ENCODE results near the gene FBXO5.

FBXO5 gene

DNA sequence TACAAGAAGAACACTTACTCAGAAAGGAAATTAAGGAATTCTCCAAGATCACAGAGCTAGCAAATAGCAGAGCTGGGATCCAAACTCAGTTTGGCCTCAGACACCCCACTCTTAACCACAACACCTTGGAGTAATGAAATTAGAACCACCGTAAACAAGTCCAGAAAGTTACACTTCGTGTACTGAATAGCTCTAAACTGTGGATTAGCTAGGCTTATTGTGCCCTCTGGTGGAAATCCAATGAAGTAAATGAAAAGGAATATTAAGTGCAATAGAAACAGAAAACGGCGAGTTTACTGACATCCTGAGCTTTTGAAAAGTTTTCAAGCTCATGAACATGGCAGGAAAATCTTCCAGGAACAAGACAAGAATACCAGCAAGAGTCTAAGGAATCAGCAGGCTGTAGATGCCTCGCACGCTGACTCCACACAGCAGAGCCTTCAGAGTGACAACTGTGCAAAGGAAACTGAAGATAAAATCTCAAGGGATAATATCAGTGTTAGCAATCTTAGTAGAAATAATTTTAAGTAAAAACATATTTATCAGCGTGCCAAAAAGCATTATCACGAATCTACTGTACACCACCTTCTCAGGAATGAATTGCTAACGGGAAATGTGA lies 34.6 kb downstream of the FBXO5 start:
- DNase-seq = no peak

DNA sequence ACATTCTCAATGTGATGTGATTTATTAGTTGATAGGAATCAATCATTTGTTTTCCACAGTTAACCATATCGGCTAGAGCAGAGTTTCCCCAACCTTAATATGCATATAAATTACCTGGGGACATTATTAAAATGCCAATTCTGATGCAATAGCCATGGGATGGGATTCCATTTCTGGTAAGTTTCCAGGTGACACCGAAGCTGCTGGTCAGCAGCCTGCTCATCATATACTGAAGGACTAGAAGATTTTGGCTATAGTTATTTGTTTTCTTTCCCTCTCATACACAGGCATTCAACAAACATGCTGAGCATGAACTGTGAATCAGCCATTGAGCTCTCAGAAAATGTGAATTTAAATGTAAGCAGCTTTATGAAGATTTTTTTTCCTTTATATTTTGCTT lies 35.8 kb downstream of the FBXO5 start:
- no peak for DNase-seq

DNA sequence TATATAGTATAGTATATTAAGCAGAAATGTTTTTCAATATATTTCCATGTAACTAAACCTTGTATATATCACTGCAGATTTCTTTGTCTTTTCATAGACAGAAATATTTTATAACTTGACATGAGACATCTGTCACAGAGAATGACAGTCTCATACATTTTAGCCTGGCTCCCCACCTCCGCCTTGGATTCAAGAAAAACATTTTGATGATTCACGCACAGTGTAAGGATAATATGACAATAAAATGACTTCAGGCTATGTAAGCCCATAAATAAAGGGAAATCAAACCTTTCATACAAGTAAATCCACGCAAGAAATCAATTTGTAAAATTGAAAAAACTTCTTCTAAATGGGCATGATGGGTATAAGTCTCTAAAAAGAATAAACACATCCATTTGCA lies 36.4 kb downstream of the FBXO5 start:
- DNase-seq = no peak

DNA sequence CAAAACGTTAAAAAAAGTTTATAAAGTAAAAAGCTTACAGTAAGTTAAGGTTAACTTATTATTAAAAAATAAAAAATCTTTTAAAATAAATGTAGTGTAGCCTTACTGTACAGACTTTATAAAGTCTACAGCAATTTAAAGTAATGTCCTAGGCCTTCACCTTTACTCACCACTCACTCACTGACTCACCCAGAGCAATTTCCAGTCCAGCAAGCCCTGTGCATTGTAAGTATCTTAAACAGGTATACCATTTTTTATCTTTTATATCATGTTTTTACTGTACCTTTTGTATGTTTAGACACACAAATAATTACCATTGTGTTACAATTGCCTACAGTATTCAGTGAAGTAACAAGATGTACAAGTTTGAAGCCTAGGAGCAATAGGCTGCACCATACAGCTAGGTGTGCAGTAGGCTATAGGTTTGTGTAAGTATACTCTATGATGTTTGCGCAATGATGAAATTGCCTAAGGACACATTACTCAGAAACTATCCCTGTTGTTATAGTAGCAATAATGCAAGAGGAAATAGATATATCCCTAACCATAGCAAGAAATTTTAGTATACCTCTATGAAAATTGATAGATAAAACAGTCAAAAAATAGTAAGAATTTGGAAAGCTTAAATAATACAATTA lies 39.5 kb downstream of the FBXO5 start:
- no peak for DNase-seq

DNA sequence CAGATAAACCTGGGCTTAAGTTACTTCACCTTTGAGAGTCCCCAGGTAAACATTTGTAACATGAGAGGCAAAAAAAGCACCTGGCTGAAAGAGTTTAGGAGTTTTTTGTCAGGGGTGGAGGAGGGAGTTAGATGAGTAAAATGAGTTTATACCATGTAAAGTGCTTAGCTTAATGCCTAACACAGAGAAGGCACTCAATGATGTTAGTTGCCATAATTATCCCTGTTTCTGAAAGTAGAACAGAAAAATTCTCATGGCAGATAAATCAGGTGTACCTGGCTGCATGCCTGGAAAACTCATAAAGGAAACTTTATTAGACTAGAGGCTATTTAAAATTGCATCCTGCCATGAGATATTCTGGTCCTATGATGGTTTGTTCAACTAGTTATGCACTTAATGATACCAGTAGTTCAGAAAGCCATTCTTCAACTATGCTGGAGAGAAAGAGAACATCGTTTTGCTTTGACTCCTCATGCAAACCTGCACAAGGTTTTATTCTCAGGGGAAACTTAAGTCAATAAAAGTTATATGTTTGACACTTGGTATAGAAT lies 40.4 kb downstream of the FBXO5 start:
- DNase-seq = no peak

DNA sequence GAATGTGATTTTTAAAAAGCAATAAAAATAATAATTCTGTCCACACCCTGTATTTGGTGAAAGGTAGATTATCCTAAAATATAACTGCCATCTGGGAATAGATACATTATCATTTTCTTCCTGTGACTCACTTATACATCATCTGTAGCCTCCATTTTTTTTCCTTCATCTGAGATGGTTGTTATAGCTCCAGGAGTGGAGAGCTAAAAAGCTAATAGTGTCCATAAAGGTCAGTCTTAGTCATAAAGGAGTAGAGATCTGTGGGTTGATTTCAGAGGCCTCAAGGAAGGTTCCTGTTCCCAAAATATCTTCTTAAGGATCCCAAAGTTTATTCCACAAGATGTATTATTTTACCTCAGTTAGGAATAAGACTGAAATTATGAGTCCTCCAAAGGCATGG lies 41.1 kb downstream of the FBXO5 start:
- DNase-seq = no peak

DNA sequence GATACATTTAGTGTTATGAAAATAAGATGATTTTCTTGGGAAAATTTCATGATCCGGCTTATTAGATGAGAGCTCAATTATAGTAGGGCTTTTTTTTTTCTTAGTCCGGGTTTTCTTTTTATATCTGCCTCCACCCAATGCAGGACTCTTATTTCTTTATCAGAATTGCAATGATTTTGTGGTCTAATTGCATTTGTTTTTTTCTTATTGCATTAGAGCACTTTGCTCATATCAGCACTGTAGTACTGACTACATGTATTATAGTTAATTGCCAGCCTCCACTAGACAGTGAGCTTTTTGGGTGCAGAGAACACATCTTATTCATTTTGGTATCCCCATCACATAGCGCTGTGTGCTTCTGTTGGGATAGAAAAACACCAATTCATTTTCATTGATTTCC lies 50.0 kb downstream of the FBXO5 start:
- DNase-seq = no peak

DNA sequence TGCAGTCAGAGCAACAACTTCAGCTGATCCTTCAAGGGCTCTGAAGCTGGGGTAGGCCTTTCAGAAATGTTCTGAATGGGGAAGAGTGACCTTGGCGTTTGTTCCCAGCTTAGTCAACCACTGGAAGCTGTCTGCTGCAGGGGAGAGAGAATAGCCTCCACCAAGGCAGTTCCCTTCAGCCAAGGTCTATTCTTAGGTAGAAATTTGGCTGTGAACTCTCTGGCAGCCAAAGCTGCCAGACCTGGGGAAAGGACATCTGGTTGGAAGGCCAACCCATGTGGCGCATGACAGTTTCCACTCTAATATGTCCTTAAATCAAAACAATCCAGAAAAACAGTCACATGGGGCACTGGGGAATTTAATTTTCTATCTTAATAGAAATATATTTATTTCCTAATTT lies 60.1 kb downstream of the FBXO5 start:
- no peak for DNase-seq

Data from activated T-cell treated with anti-CD3 and anti-CD28 coated beads, Interleukin-2, amount 50 U/mL, for 48 hours (primary cell).